HG02885 (cell line): ENCODE data around the gene PGAP3.

Experiments used
- ATAC-seq: cut with Tn5 transposase; IDR thresholded peaks from one replicate; pipeline ENCODE4 v1.9.1; 2021; ENCODE audit warnings: mild to moderate bottlenecking; ENCODE audit not compliant: unreplicated experiment, poor library complexity

Gene PGAP3

DNA sequence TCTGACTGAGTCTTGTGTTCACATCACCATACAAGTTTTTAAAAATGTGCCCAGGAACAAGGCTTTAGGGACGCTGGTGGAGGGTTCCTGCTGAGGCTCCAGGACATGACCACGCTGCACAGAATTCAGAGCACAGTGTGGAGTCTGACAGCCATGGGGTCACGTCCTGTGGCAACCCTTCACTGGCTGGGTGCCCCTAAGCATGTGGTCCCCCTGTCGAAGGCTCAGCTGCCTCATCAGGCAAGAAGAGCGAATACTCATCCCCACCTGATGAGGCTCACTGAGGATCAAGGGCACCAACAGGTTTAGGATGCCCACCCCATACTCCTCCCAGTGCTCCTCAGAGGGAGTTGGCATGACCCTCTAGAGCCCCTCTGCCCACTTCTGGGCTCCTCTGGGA is 13.7 kb downstream of the PGAP3 start:
- no peak for ATAC-seq

GRCh38 chr17:39673335-39674081 is 14.3 kb downstream of the PGAP3 start:
- ATAC-seq: no peak

GRCh38 chr17:39672522-39673334 is 15.1 kb downstream of the PGAP3 start:
- ATAC-seq: no peak

DNA sequence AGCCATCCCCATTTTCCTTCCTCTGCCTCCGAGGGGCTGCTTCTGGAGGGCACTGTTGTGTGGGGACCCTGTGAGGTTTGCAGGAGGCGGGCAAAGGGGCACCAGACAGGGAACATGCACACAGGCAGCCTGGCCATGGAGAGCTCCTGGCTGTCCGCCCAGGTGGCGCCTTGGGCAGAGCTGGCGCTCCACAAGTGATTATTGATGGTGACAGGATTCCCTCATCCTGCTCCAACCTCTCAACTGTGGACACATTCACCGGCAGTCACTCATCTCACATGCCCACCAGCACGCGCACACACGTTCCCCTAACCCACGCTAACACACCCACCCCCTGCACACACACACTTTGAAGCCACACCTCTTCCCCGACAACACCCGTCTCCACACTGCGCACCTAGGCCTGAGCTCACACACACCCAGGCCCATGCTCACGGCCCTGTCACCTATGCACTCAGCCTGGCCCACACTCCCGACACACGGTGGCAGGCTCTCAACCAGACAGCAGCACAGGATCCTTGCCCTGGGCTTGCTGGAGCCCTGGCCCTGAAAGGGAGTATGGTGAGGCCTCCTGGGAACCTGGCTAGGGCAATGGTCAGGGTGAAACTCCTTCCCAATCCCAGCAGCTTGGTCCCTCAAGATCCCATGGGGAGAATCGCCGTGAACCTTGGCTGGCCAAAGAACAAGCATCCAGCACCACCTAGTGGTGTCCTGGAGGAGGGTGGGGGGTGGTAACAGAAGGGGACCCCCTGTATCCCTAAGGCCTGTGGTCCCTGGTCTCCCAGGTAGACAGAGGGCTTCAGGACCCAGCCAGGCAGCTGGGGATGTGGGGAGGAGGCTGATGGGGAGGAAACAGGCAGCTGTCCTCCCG is 16.0 kb downstream of the PGAP3 start:
- ATAC-seq: no peak

- ATAC-seq: no peak
These were observed 17.1 kb downstream of the PGAP3 start for GRCh38 chr17:39670746-39671145.

DNA sequence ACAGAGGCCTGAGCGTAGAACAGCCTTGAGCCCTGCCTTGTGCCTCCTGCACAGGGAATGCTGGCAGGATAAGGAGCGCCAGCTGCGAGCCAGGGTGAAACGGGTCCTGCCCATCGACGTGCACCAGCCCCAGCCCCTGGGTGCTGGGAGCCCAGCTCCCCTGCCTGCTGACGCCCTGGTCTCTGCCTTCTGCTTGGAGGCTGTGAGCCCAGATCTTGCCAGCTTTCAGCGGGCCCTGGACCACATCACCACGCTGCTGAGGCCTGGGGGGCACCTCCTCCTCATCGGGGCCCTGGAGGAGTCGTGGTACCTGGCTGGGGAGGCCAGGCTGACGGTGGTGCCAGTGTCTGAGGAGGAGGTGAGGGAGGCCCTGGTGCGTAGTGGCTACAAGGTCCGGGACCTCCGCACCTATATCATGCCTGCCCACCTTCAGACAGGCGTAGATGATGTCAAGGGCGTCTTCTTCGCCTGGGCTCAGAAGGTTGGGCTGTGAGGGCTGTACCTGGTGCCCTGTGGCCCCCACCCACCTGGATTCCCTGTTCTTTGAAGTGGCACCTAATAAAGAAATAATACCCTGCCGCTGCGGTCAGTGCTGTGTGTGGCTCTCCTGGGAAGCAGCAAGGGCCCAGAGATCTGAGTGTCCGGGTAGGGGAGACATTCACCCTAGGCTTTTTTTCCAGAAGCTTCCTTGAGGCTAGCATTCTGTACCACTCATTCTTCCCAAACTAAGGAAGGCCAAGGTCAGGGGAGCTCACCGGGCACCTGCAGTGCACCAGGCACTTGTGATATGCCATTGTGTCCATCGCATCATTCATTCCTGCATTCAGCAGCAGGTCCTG is 17.7 kb downstream of the PGAP3 start:
- ATAC-seq: no peak

- no peak for ATAC-seq
These were observed 19.6 kb downstream of the PGAP3 start, which contains the start of gene PNMT for GRCh38 chr17:39667945-39668924. Gene PNMT (plus strand): TSS chr17:39668453. CDS start chr17:39668476, 23 bp downstream.

- no peak for ATAC-seq
These were observed 20.5 kb downstream of the PGAP3 start for GRCh38 chr17:39667262-39667944.

GRCh38 chr17:39666601-39667261 is 21.1 kb downstream of the PGAP3 start:
- ATAC-seq: no peak

GRCh38 chr17:39666231-39666600 is 21.6 kb downstream of the PGAP3 start:
- ATAC-seq: no peak

DNA sequence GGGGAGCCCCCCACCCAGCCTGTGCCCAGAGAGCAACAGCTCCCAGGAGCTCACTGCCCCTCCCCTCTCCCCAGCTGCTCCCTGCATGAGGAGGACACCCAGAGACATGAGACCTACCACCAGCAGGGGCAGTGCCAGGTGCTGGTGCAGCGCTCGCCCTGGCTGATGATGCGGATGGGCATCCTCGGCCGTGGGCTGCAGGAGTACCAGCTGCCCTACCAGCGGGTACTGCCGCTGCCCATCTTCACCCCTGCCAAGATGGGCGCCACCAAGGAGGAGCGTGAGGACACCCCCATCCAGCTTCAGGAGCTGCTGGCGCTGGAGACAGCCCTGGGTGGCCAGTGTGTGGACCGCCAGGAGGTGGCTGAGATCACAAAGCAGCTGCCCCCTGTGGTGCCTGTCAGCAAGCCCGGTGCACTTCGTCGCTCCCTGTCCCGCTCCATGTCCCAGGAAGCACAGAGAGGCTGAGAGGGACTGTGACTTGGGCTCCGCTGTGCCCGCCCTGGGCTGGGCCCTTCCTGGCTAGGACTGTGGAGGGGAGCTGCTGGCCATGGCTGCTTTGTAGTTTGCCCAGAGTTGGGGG is 22.1 kb downstream of the PGAP3 start:
- ATAC-seq: no peak

GRCh38 chr17:39664581-39665561 is 23.0 kb downstream of the PGAP3 start, which contains the start of gene TCAP:
Gene TCAP (plus strand): TSS chr17:39665349. CDS start chr17:39665360, 11 bp downstream.
- ATAC-seq: no peak

DNA sequence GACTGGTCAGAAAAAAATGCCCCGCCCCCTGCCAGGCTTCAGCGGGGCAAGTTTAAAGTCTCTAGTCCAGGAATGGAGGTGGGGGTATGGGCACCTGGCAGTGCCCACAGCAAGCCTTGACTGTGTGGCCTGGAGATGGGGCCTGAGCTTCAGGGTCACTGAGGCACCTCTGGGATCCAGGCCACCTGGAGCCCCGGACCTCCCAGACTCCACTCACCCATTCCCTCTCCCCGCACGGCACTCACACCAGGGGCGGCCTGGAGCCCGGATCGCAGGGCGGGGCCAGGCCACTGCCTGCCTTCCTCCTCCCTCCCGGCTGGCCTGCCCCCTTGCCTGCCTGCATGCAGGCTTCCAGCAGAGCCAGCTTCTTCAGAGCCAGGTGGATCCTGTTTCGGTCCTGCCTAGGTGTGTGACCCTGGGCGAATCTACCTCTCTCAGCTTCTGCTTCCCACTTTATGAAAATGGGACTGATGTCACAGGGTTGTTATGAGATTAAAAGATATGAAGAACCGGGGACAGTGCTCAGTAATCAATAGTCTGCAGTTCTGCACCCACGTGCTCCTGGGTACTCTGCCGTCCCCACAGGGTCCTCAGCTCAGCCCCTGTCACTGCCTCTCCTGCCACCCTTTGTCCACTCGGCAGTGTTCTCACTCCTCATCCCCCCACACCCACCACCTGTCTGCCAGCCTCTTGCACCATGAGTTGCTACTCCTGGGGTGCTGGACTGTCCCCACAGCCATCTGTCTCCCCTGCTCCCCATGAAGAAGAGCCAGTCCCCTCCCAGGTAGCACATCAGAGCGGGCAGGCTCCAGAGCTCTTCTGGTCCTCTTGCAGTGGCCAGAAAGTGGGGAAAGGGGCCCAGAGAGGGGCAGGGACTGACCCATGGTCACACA is 23.9 kb downstream of the PGAP3 start:
- no peak for ATAC-seq

DNA sequence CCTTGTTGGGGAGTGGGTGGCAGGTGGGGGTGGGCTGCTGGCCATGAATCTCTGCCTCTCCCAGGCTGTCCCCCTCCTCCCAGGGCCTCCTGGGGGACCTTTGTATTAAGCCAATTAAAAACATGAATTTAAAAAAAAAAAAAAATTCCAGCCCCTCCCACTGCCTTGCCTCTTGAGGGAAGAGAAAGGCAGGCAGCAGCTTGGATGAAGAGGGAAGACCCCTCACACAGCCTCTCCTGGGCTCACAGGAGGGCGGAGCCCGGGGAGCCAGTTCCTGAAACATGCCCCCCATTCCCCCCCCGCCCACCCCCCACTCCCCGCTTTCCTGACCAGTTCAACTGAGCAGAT is 24.5 kb downstream of the PGAP3 start:
- ATAC-seq: no peak
